Keratinocyte (primary cell): ENCODE data around the gene STAG1. TPM values are rescaled to one million over a fixed set of nuclear protein-coding genes. Genes with fewer than 3 reads are reported as not detected.

Experiments
- DNase-seq: peaks from one replicate; pipeline ENCODE4 v3.0.0-alpha.2; 2011; ENCODE audit warnings: low read depth, missing footprints, low spot score
- FAIRE-seq: peaks from 2 replicates; lab custom pipeline; 2011; peaks lifted over from hg19 to GRCh38; lab: Jason Lieb, UNC
- H2AFZ ChIP-seq: 2 replicates; pipeline ENCODE4 v1.6.0; 2012; ENCODE audit warnings: low read length, control low read depth, inconsistent platforms; ENCODE audit not compliant: control insufficient read depth
- H3K27ac ChIP-seq: 2 replicates; pipeline ENCODE4 v1.5.1; 2011; ENCODE audit warnings: low read length; ENCODE audit not compliant: control insufficient read depth, insufficient read depth
- H3K27me3 ChIP-seq: 3 replicates; pipeline ENCODE4 v1.6.0; 2011; ENCODE audit warnings: low read length; ENCODE audit not compliant: control insufficient read depth, insufficient read depth; ENCODE audit errors: extremely low read depth
- H3K36me3 ChIP-seq, 2 experiments: 2 replicates in 1 of 2; 3 replicates in 1 of 2; pipeline ENCODE4 v1.5.1; 2011; ENCODE audit warnings: low read length in 2 of 2, mild to moderate bottlenecking in 1 of 2; ENCODE audit not compliant: control insufficient read depth in 2 of 2, insufficient read depth in 2 of 2; ENCODE audit errors: extremely low read depth in 1 of 2
- H3K4me1 ChIP-seq: 3 replicates; pipeline ENCODE4 v1.5.1; 2011; ENCODE audit warnings: low read length; ENCODE audit not compliant: control insufficient read depth, insufficient read depth; ENCODE audit errors: extremely low read depth
- H3K4me2 ChIP-seq: 3 replicates; pipeline ENCODE4 v1.6.0; 2011; ENCODE audit warnings: low read depth, low read length; ENCODE audit not compliant: control insufficient read depth, insufficient read depth; ENCODE audit errors: extremely low read depth
- H3K4me3 ChIP-seq, 3 experiments: fragments of 200-600 bp in 1 of 3; sonication (generic) in 1 of 3; 2 replicates in 2 of 3; 3 replicates in 1 of 3; pipeline ENCODE4 v1.5.1; 2011 to 2016; ENCODE audit warnings: low read length in 3 of 3, mild to moderate bottlenecking in 3 of 3, control low read depth in 2 of 3, inconsistent platforms in 1 of 3, low read depth in 1 of 3, mixed read lengths in 1 of 3, mixed run types in 1 of 3, moderate library complexity in 1 of 3; ENCODE audit not compliant: control insufficient read depth in 2 of 3, insufficient read depth in 2 of 3; ENCODE audit errors: extremely low read depth in 1 of 3
- H3K79me2 ChIP-seq: 2 replicates; pipeline ENCODE4 v1.6.0; 2012; ENCODE audit warnings: low read length; ENCODE audit not compliant: control insufficient read depth, insufficient read depth
- H3K9ac ChIP-seq: 3 replicates; pipeline ENCODE4 v1.6.0; 2011; ENCODE audit warnings: low read length; ENCODE audit not compliant: control insufficient read depth, insufficient read depth; ENCODE audit errors: extremely low read depth
- H3K9me1 ChIP-seq: 3 replicates; pipeline ENCODE4 v1.6.0; 2011; ENCODE audit warnings: low read length; ENCODE audit not compliant: control insufficient read depth, insufficient read depth; ENCODE audit errors: extremely low read depth
- H3K9me3 ChIP-seq: 2 replicates; pipeline ENCODE4 v1.5.1; 2012; ENCODE audit warnings: low read depth, low read length; ENCODE audit not compliant: control insufficient read depth
- H4K20me1 ChIP-seq: 3 replicates; pipeline ENCODE4 v1.6.0; 2011; ENCODE audit warnings: low read length; ENCODE audit not compliant: control insufficient read depth, insufficient read depth; ENCODE audit errors: extremely low read depth
- EZH2 ChIP-seq: IDR thresholded peaks from one replicate; pipeline ENCODE4 v1.6.1; 2012; ENCODE audit warnings: inconsistent platforms, mild to moderate bottlenecking, low read length, moderate library complexity
- dilution Hi-C: fragments of 300-500 bp; cut with MboI; formaldehyde crosslinking; loops from one replicate; pipeline ENCODE4 v1.7.0; 2020; ENCODE audit warnings: low sequenced_read_pairs; ENCODE audit not compliant: extremely low pct_ligation_motif_present
- polyA plus RNA-seq, 5 experiments: library from polyadenylated mRNA; depleted of rRNA in 3 of 5; stranded (reverse) in 3 of 5; stranded (forward) in 1 of 5; unstranded in 1 of 5; fragments of >200 nt; gene quantifications; 1 replicate in 1 of 5; 2 replicates in 3 of 5; 3 replicates in 1 of 5; pipeline versions ENCODE4 v1.2.1 to v1.2.3, GENCODE V29; 2011 to 2012; ENCODE audit warnings: missing spikeins in 2 of 5, low read depth in 1 of 5, low replicate concordance in 1 of 5
- TF ChIP-seq, protein P1 (sequence below), 3 experiments: IDR thresholded peaks in 1 of 3; conservative IDR thresholded peaks in 1 of 3; optimal IDR thresholded peaks in 1 of 3; 2 replicates in 2 of 3; 3 replicates in 1 of 3; pipeline versions ENCODE3 to v1.5.1; 2011; ENCODE audit warnings: low read length in 3 of 3, mild to moderate bottlenecking in 3 of 3, moderate library complexity in 2 of 3, control low read depth in 1 of 3, inconsistent platforms in 1 of 3; ENCODE audit not compliant: insufficient read depth in 2 of 3; ENCODE audit errors: extremely low read depth in 1 of 3

The STAG1 gene
- polyA plus RNA-seq, 1 donor (not counting 4 experiments of a cell fraction or from before 2014, with no cell fraction given), result 11.8 TPM

GRCh38 chr3:136671921-136672320, 80.3 kb downstream of the STAG1 start:
- Histone ChIP-seq H3K9me1 (no peaks in the 10 kb centered on the region), H3K4me3 (no peak overlapping the region), H3K27me3 (no peaks in the 10 kb centered on the region), H3K9ac (no peak overlapping the region), H2AFZ (no peak overlapping the region), H3K9me3 (no peaks in the 10 kb centered on the region), H4K20me1 (no peaks in the 10 kb centered on the region), H3K36me3 (no peaks in the 10 kb centered on the region), H3K27ac (no peak overlapping the region), H3K4me1 (no peaks in the 10 kb centered on the region), H3K79me2 (peaks cover 29% of the 10 kb centered on the region), H3K4me2 (no peak overlapping the region)
- DNase-seq (no peak), FAIRE-seq (no peak)
- TF ChIP-seq EZH2, result no peak
- TF ChIP-seq, protein P1, sequence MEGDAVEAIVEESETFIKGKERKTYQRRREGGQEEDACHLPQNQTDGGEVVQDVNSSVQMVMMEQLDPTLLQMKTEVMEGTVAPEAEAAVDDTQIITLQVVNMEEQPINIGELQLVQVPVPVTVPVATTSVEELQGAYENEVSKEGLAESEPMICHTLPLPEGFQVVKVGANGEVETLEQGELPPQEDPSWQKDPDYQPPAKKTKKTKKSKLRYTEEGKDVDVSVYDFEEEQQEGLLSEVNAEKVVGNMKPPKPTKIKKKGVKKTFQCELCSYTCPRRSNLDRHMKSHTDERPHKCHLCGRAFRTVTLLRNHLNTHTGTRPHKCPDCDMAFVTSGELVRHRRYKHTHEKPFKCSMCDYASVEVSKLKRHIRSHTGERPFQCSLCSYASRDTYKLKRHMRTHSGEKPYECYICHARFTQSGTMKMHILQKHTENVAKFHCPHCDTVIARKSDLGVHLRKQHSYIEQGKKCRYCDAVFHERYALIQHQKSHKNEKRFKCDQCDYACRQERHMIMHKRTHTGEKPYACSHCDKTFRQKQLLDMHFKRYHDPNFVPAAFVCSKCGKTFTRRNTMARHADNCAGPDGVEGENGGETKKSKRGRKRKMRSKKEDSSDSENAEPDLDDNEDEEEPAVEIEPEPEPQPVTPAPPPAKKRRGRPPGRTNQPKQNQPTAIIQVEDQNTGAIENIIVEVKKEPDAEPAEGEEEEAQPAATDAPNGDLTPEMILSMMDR (optimal IDR thresholded peaks at IDR 0.05 in 1 of 3, IDR thresholded peaks at IDR 0.05 in 1 of 3, conservative IDR thresholded peaks at IDR 0.05 in 1 of 3; ENCODE audit: extremely low read depth in 1 of 3, insufficient read depth in 2 of 3, low read length in 3 of 3), result no peak
- dilution Hi-C loops, result no loop called here

DNA sequence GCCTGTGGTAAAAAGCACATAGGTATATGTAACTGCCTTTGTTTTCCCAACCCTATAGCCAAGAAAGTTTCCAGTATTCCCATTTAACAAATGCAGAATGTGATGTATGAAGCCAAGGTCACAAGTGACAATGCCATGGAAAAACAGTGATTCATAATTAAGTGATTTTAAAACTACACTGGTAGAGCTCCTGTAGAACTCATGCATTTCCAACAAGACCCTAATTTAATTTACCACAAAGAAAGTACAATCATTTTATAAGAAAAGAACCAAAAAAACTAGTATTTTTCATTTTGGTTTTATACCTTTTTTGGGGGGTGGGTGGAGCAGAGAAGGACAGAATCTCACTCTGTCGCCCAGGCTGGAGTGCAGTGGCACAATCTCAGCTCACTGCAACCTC, 82.0 kb downstream of the STAG1 start:
- FAIRE-seq (no peak), DNase-seq (no peak)
- dilution Hi-C loops, result no loop called here
- no peak overlapping the region for H3K4me3 ChIP-seq
- H3K9ac ChIP-seq, result no peak overlapping the region
- no peaks in the 10 kb centered on the region for H3K36me3 ChIP-seq
- peaks cover 31% of the 10 kb centered on the region for H3K79me2 ChIP-seq
- no peaks in the 10 kb centered on the region for H3K4me1 ChIP-seq
- no peaks in the 10 kb centered on the region for H4K20me1 ChIP-seq
- no peak overlapping the region for H3K27ac ChIP-seq
- H3K4me2 ChIP-seq, result no peak overlapping the region
- H2AFZ ChIP-seq, result no peak overlapping the region
- TF ChIP-seq EZH2, result no peak
- TF ChIP-seq, protein P1 (optimal IDR thresholded peaks at IDR 0.05 in 1 of 3, IDR thresholded peaks at IDR 0.05 in 1 of 3, conservative IDR thresholded peaks at IDR 0.05 in 1 of 3; ENCODE audit: extremely low read depth in 1 of 3, insufficient read depth in 2 of 3, low read length in 3 of 3), result no peak
- H3K9me3 ChIP-seq, result no peaks in the 10 kb centered on the region
- H3K9me1 ChIP-seq, result no peaks in the 10 kb centered on the region
- no peaks in the 10 kb centered on the region for H3K27me3 ChIP-seq
